H1 (cell line): Measurements from ENCODE around the gene AKIRIN1. TPM values are rescaled to one million over a fixed set of nuclear protein-coding genes. Genes with fewer than 3 reads are reported as not detected.

Source experiments
- CTCF ChIA-PET: fragments of 300-600 bp; sonication (Branson Sonifier 250); formaldehyde crosslinking; loops from one replicate; lab custom pipeline; 2021; ENCODE audit not compliant: partially characterized antibody; lab: Charles Lee
- POLR2A ChIA-PET: fragments of 300-600 bp; sonication (Branson Sonifier 250); formaldehyde crosslinking; loops from one replicate; lab custom pipeline; 2021; ENCODE audit warnings: inconsistent platforms; ENCODE audit not compliant: partially characterized antibody; lab: Charles Lee
- DNase-seq, 2 experiments: peaks; one replicate each; pipeline versions ENCODE4 v3.0.0 to v3.0.0-alpha.2; 2010 to 2022; ENCODE audit warnings: low spot score in 2 of 2, low read depth in 1 of 2, mixed read lengths in 1 of 2
- FAIRE-seq: peaks from 2 replicates; lab custom pipeline; 2011; peaks lifted over from hg19 to GRCh38; lab: Jason Lieb, UNC
- H2AFZ ChIP-seq: 2 replicates; pipeline ENCODE4 v1.8.1; 2012; ENCODE audit warnings: low read length, inconsistent platforms
- H2AK5ac ChIP-seq: 2 replicates; pipeline ENCODE4 v1.6.1; 2013; ENCODE audit warnings: low read depth, low read length
- H2BK120ac ChIP-seq: replicated peaks from 2 replicates; pipeline ENCODE3; 2013; ENCODE audit warnings: low read depth, low read length, inconsistent platforms
- H2BK12ac ChIP-seq: 2 replicates; pipeline ENCODE4 v1.6.1; 2013; ENCODE audit warnings: low read depth, low read length
- H2BK15ac ChIP-seq: 2 replicates; pipeline ENCODE4 v1.6.1; 2013; ENCODE audit warnings: low read length
- H2BK20ac ChIP-seq: 2 replicates; pipeline ENCODE4 v1.6.1; 2013; ENCODE audit warnings: low read length
- H2BK5ac ChIP-seq: 2 replicates; pipeline ENCODE4 v1.6.1; 2013; ENCODE audit warnings: low read depth, low read length
- H3K14ac ChIP-seq: 2 replicates; pipeline ENCODE4 v1.6.1; 2013; ENCODE audit warnings: inconsistent platforms; ENCODE audit not compliant: insufficient read length
- H3K18ac ChIP-seq: 2 replicates; pipeline ENCODE4 v1.6.1; 2013; ENCODE audit warnings: low read length; ENCODE audit errors: extremely low read depth
- H3K23ac ChIP-seq: 2 replicates; pipeline ENCODE4 v1.6.1; 2013; ENCODE audit warnings: inconsistent platforms; ENCODE audit not compliant: insufficient read length
- H3K23me2 ChIP-seq: 2 replicates; pipeline ENCODE4 v1.6.1; 2013; ENCODE audit warnings: low read depth, low read length
- H3K27ac ChIP-seq: 2 replicates; pipeline ENCODE4 v1.6.1; 2011; ENCODE audit warnings: low read depth, low read length, inconsistent platforms
- H3K27me3 ChIP-seq, 4 experiments: replicated peaks in 1 of 4; 1 replicate in 1 of 4; 2 replicates in 3 of 4; pipeline versions ENCODE4 v1.6.1 to v1.8.1; 2011 to 2013; ENCODE audit warnings: low read length in 3 of 4, mild to moderate bottlenecking in 3 of 4, inconsistent platforms in 2 of 4, mixed read lengths in 2 of 4, moderate library complexity in 1 of 4; ENCODE audit not compliant: control insufficient read depth in 3 of 4, insufficient read depth in 3 of 4; ENCODE audit errors: extremely low read depth in 1 of 4
- H3K36me3 ChIP-seq, 4 experiments: 2 replicates each; pipeline versions ENCODE4 v1.6.1 to v1.8.1; 2011 to 2013; ENCODE audit warnings: mild to moderate bottlenecking in 4 of 4, low read length in 3 of 4, moderate library complexity in 2 of 4, control low read depth in 1 of 4, inconsistent platforms in 1 of 4; ENCODE audit not compliant: insufficient read depth in 4 of 4, control insufficient read depth in 2 of 4
- H3K4ac ChIP-seq: replicated peaks from 2 replicates; pipeline ENCODE3; 2013; ENCODE audit warnings: low read length, low read depth, mixed read lengths, inconsistent platforms; ENCODE audit not compliant: insufficient read length
- H3K4me1 ChIP-seq, 4 experiments: replicated peaks in 1 of 4; 1 replicate in 1 of 4; 2 replicates in 3 of 4; pipeline versions ENCODE4 v1.6.1 to v1.8.1; 2011 to 2013; ENCODE audit warnings: low read length in 3 of 4, inconsistent platforms in 2 of 4, mixed read lengths in 1 of 4; ENCODE audit not compliant: insufficient read depth in 4 of 4, control insufficient read depth in 3 of 4
- H3K4me2 ChIP-seq, 2 experiments: 2 replicates each; pipeline versions ENCODE4 v1.6.1 to v1.8.1; 2011 to 2013; ENCODE audit warnings: low read depth in 2 of 2, low read length in 2 of 2, control low read depth in 1 of 2, inconsistent platforms in 1 of 2, mild to moderate bottlenecking in 1 of 2; ENCODE audit not compliant: insufficient read depth in 1 of 2
- H3K4me3 ChIP-seq, 4 experiments: fragments of 200-600, 300-600 bp in 1 of 4; sonication (generic), shearing (Covaris generic), sonication (Bioruptor Twin) in 1 of 4; 2 replicates each; pipeline versions ENCODE4 v1.5.1 to v1.8.1; 2011 to 2016; ENCODE audit warnings: low read length in 4 of 4, low read depth in 3 of 4, control low read depth in 2 of 4, inconsistent platforms in 2 of 4, mild to moderate bottlenecking in 2 of 4, mixed read lengths in 1 of 4, moderate library complexity in 1 of 4; ENCODE audit not compliant: insufficient read depth in 2 of 4; ENCODE audit errors: extremely low read depth in 1 of 4
- H3K56ac ChIP-seq: replicated peaks from 2 replicates; pipeline ENCODE3; 2013; ENCODE audit warnings: low read depth, mild to moderate bottlenecking, mixed read lengths, low read length, inconsistent platforms; ENCODE audit not compliant: insufficient read length
- H3K79me1 ChIP-seq: 2 replicates; pipeline ENCODE4 v1.6.1; 2013; ENCODE audit warnings: low read depth, low read length, control low read depth
- H3K79me2 ChIP-seq, 2 experiments: 2 replicates each; pipeline versions ENCODE4 v1.6.1 to v1.8.1; 2012 to 2013; ENCODE audit warnings: low read length in 2 of 2, mild to moderate bottlenecking in 2 of 2, inconsistent platforms in 1 of 2; ENCODE audit not compliant: insufficient read depth in 2 of 2, control insufficient read depth in 1 of 2
- H3K9ac ChIP-seq, 4 experiments: replicated peaks in 1 of 4; 1 replicate in 1 of 4; 2 replicates in 3 of 4; pipeline versions ENCODE4 v1.6.1 to v1.8.1; 2011 to 2013; ENCODE audit warnings: low read depth in 3 of 4, low read length in 3 of 4, control low read depth in 2 of 4, mild to moderate bottlenecking in 2 of 4, moderate library complexity in 2 of 4, inconsistent platforms in 1 of 4; ENCODE audit errors: extremely low read depth in 1 of 4
- H3K9me3 ChIP-seq, 2 experiments: 2 replicates each; pipeline versions ENCODE4 v1.6.1 to v1.8.1; 2012 to 2013; ENCODE audit warnings: mild to moderate bottlenecking in 2 of 2, moderate library complexity in 2 of 2, control low read depth in 1 of 2, inconsistent platforms in 1 of 2, low read depth in 1 of 2, low read length in 1 of 2, mixed read lengths in 1 of 2; ENCODE audit not compliant: insufficient read depth in 2 of 2
- H4K20me1 ChIP-seq, 2 experiments: replicated peaks in 1 of 2; 2 replicates each; pipeline versions ENCODE3 to v1.8.1; 2011 to 2013; ENCODE audit warnings: inconsistent platforms in 2 of 2, low read length in 2 of 2, mild to moderate bottlenecking in 1 of 2; ENCODE audit not compliant: insufficient read depth in 2 of 2, control insufficient read depth in 1 of 2
- H4K5ac ChIP-seq: 2 replicates; pipeline ENCODE4 v1.6.1; 2013; ENCODE audit warnings: low read length, low read depth, mixed read lengths, inconsistent platforms; ENCODE audit not compliant: insufficient read length
- H4K8ac ChIP-seq: 2 replicates; pipeline ENCODE4 v1.8.0; 2013; ENCODE audit warnings: mild to moderate bottlenecking, moderate library complexity, low read length, inconsistent platforms; ENCODE audit not compliant: insufficient read depth; ENCODE audit errors: extremely low read depth
- H4K91ac ChIP-seq: replicated peaks from 2 replicates; pipeline ENCODE3; 2013; ENCODE audit warnings: low read length, mixed read lengths, inconsistent platforms; ENCODE audit not compliant: insufficient read length
- CHD2 ChIP-seq: IDR thresholded peaks from 2 replicates; pipeline ENCODE4 v1.6.1; 2012; ENCODE audit warnings: low read length, improper control_type of control experiment
- NRF1 ChIP-seq: IDR thresholded peaks from 2 replicates; pipeline ENCODE4 v1.6.1; 2011; ENCODE audit warnings: mild to moderate bottlenecking, low read depth, low read length, improper control_type of control experiment
- POLR2AphosphoS5 ChIP-seq: IDR thresholded peaks from 2 replicates; pipeline ENCODE4 v1.6.1; 2011; ENCODE audit warnings: low read depth, low read length
- WGBS, 2 experiments: shearing (Covaris generic) in 1 of 2; methylation state at CpG; one replicate each; pipeline versions ENCODE4 v1.1.6 to v1.1.7; 2013 to 2015; ENCODE audit warnings: low lambda C conversion rate in 2 of 2, mixed read lengths in 2 of 2, inconsistent platforms in 1 of 2, low coverage in 1 of 2, missing lambda C conversion rate in 1 of 2; ENCODE audit not compliant: insufficient replicate concordance in 2 of 2, insufficient coverage in 1 of 2, insufficient read length in 1 of 2; ENCODE audit errors: extremely low coverage in 1 of 2, missing lambda C conversion rate in 1 of 2; 5-methylcytosine and 5-hydroxymethylcytosine counted together
- polyA plus RNA-seq, 7 experiments: library from polyadenylated mRNA; depleted of rRNA in 3 of 7; stranded (reverse) in 5 of 7; unstranded in 2 of 7; fragments of >200 nt in 5 of 7; fragments of 200-250 nt in 2 of 7; gene quantifications; 1 replicate in 5 of 7; 2 replicates in 1 of 7; 4 replicates in 1 of 7; pipeline versions ENCODE4 v1.2.1 to v1.2.3, GENCODE V29; 2011 to 2013; ENCODE audit warnings: missing spikeins in 2 of 7, mixed read lengths in 2 of 7
- total RNA-seq: library from RNA; stranded (reverse); fragmentation: NEBNext Ultra II Directional; extraction: Animal tissue kit (Norgen Biotek cat#: 25700); gene quantifications from 2 replicates; pipeline ENCODE4 v1.2.1, GENCODE V29; 2021
- TF ChIP-seq, protein P1 (sequence below): IDR thresholded peaks from 2 replicates; pipeline ENCODE4 v1.6.1; 2011; ENCODE audit warnings: low read depth, mild to moderate bottlenecking, low read length; ENCODE audit not compliant: insufficient read depth

The AKIRIN1 gene
- total and polyA plus RNA-seq, 2 of the 8 experiments (the other 6 are each of a cell fraction or from before 2014, with no cell fraction given): 148 to 236 TPM

DNA sequence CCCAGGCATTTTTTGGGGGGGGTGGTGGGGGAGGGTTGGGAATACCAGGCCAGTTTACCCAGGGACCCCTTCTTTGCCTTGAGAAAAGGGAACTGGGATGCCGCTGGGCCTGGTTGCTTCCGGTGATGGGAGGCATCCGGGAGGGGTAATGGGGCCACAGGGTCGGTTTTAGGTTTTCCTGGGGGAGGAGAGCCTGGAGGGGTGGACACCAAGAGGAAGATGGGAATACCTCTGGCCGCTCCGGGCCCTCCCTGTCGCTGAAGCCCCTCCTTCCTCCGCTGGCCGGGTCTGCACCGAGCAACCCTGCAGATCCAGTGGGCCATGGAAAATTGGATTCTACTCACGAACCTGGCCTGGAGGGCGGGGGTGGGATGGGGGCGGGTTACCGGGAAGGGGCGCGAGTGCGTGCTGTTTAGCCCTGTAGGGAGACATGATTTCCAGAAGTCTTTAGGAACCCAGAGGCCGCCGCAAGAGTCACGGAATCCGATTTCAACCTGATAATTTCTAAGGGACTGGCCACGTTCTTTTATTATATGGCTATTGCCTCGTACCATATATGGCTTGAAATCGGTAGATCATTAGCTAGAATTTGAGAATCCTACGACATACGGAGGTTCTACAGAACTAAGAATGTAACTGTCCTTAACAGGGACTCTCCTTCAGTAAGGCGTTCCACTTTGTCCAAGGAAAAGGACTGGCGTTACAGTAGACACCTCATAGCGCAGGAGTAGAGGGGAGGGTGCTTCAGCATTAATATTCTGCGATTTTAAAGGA is 749 bp downstream of the AKIRIN1 start:
- FAIRE-seq (no peak), DNase-seq (no peak)
- Histone ChIP-seq H3K79me1 (no peaks in the 10 kb centered on the region), H3K9me3 (no peaks in the 10 kb centered on the region), H3K27ac (peak overlapping the region; percentile 95), H3K4me3 (peak overlapping the region; percentile 83 to 100 (median 92)), H3K23ac (no peak overlapping the region), H2BK120ac (no peak overlapping the region), H2BK12ac (no peak overlapping the region), H3K9ac (peak overlapping the region; percentile 72 to 98 (median 92)), H3K4ac (no peak overlapping the region), H2BK20ac (no peak overlapping the region), H3K4me2 (peak overlapping the region; percentile 78 to 98), H3K4me1 (peaks cover 0 to 17% (median 8%) of the 10 kb centered on the region in 4 experiments; a peak in 6 of 7 replicates), H2AFZ (no peak overlapping the region), H4K20me1 (peaks cover 16 to 29% of the 10 kb centered on the region in 2 experiments), H3K14ac (no peak overlapping the region), H3K36me3 (peaks cover 2 to 49% (median 22%) of the 10 kb centered on the region in 4 experiments; a peak in 5 of 8 replicates), H3K27me3 (no peaks in the 10 kb centered on the region), H2BK15ac (no peak overlapping the region), H4K8ac (peak overlapping the region; percentile 97; the same call in 1 of the 2 replicates), H3K79me2 (peaks cover 46 to 57% of the 10 kb centered on the region in 2 experiments), H3K23me2 (peaks cover 6% of the 10 kb centered on the region; the same call in 1 of the 2 replicates), H2AK5ac (no peak overlapping the region), H3K56ac (peak overlapping the region; percentile 34), H4K5ac (peak overlapping the region; percentile 77), H2BK5ac (peak overlapping the region; percentile 90), H4K91ac (no peak overlapping the region), H3K18ac (peak overlapping the region; percentile 92)
- 1% methylated on average over 22 of the region's 30 CpGs; no CpG with 5 or more reads in 1 of the 2 experiments for WGBS, 2 experiments
- ChIA-PET POLR2A (interaction anchor here (0.7 to 9.1 kb wide), 15 partner anchors 9 to 995 kb away, joined by 3 to 60 read pairs (median 5); partner anchors contain the start of genes NDUFS5 and RRAGC), CTCF (no interaction called here)
- TF ChIP-seq NRF1: no peak
- no peak for TF ChIP-seq CHD2
- peak; percentile 36; the same call in 1 of the 2 replicates for TF ChIP-seq POLR2AphosphoS5
- TF ChIP-seq, protein P1, sequence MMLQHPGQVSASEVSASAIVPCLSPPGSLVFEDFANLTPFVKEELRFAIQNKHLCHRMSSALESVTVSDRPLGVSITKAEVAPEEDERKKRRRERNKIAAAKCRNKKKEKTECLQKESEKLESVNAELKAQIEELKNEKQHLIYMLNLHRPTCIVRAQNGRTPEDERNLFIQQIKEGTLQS: no peak
